Progenitor cell of endocrine pancreas (in vitro differentiated cells): Measurements from ENCODE around the gene HIKESHI. TPM values are rescaled to one million over a fixed set of nuclear protein-coding genes. Genes with fewer than 3 reads are reported as not detected.
A peak's percentile ranks its signal among the peaks of the same experiment; 100 is the strongest.

Source experiments
- DNase-seq: peaks from one replicate; pipeline ENCODE4 v3.0.0; 2021; ENCODE audit warnings: low spot score; ENCODE audit not compliant: unreplicated experiment
- H3K27ac Mint-ChIP-seq: 2 replicates; pipeline ENCODE4 v1.8.0; 2021; ENCODE audit warnings: mild to moderate bottlenecking, moderate library complexity, mixed read lengths
- H3K27me3 Mint-ChIP-seq: 2 replicates; pipeline ENCODE4 v1.8.0; 2021; ENCODE audit warnings: mixed read lengths
- H3K36me3 Mint-ChIP-seq: 2 replicates; pipeline ENCODE4 v1.8.0; 2022; ENCODE audit warnings: mixed read lengths; ENCODE audit not compliant: insufficient read depth
- H3K4me1 Mint-ChIP-seq: 2 replicates; pipeline ENCODE4 v1.8.0; 2021; ENCODE audit warnings: low read depth, mixed read lengths
- H3K4me3 Mint-ChIP-seq: 2 replicates; pipeline ENCODE4 v1.8.0; 2021; ENCODE audit warnings: low read depth, mild to moderate bottlenecking, moderate library complexity, mixed read lengths
- H3K9me3 Mint-ChIP-seq: 2 replicates; pipeline ENCODE4 v1.8.0; 2021; ENCODE audit warnings: low read depth, mixed read lengths
- CTCF ChIP-seq: fragments of 200-600 bp; sonication (generic); IDR thresholded peaks from one replicate; pipeline ENCODE4 v1.5.0; 2021; ENCODE audit warnings: antibody characterized with exemption, mild to moderate bottlenecking; ENCODE audit not compliant: unreplicated experiment
- long read RNA-seq: library from polyadenylated mRNA; unstranded; transcript quantifications from one replicate; pipeline ENCODE4 v2.0.0, GENCODE V29; 2020
- total RNA-seq: library from RNA; stranded (reverse); gene quantifications from 2 replicates; pipeline ENCODE4 v1.2.1, GENCODE V29; 2021

HIKESHI gene
- 50.8 and 53.6 TPM in 2 replicates for total RNA-seq
- long read RNA-seq, transcript HIKESHI-201 (5 exons, 1,113 nt) = major isoform, 32 of 54 reads
- long read RNA-seq, partial matches to known transcripts = 3 of 54 reads
- long read RNA-seq, other reads (novel, unspliced or antisense) = 12 of 54 reads

GRCh38 chr11:86302092-86302793, at the start of gene HIKESHI:
TSS of gene HIKESHI (plus strand) at chr11:86302240. CDS start at chr11:86302449, 209 bp downstream.
- no peaks in the 10 kb centered on the region for H3K27me3 Mint-ChIP-seq
- peak; percentile 76 for DNase-seq
- TF ChIP-seq CTCF = no peak
- H3K9me3 Mint-ChIP-seq = no peaks in the 10 kb centered on the region
- H3K36me3 Mint-ChIP-seq = peaks cover 9% of the 10 kb centered on the region
- peak within 1 kb of the TSS; percentile 100 for H3K4me3 Mint-ChIP-seq
- H3K4me1 Mint-ChIP-seq = peaks cover 17% of the 10 kb centered on the region
- peak within 1 kb of the TSS; percentile 99 for H3K27ac Mint-ChIP-seq

DNA sequence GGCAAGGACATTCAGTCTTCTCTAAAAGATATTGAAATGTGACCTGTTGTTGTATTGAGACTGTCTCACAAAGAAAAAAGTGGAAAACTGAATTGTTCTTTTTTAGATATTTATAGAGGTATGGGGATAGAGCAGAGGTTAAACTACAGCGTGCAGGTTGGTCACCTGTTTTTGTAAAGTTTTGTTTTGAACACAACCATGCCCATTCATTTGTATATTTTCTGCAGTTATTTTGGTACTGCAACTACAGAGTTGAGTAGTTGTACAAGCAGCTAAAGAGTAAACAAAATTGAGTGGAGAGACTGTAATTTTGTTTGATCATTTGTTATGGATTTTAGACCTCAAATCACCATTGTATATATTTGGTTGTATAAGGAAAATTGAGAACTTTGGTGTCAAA, 46.1 kb upstream of the HIKESHI start:
- no peak for DNase-seq
- no peak for TF ChIP-seq CTCF
- Mint-ChIP-seq H3K27me3 (no peaks in the 10 kb centered on the region), H3K9me3 (no peaks in the 10 kb centered on the region), H3K36me3 (peaks cover 11% of the 10 kb centered on the region), H3K4me3 (no peak overlapping the region), H3K4me1 (no peaks in the 10 kb centered on the region), H3K27ac (no peak overlapping the region)

GRCh38 chr11:86256608-86257007, 45.4 kb upstream of the HIKESHI start:
- H3K9me3 Mint-ChIP-seq = no peaks in the 10 kb centered on the region
- no peak for DNase-seq
- no peak overlapping the region for H3K4me3 Mint-ChIP-seq
- H3K27ac Mint-ChIP-seq = no peak overlapping the region
- no peaks in the 10 kb centered on the region for H3K27me3 Mint-ChIP-seq
- peaks cover 11% of the 10 kb centered on the region for H3K36me3 Mint-ChIP-seq
- no peaks in the 10 kb centered on the region for H3K4me1 Mint-ChIP-seq
- no peak for TF ChIP-seq CTCF

DNA sequence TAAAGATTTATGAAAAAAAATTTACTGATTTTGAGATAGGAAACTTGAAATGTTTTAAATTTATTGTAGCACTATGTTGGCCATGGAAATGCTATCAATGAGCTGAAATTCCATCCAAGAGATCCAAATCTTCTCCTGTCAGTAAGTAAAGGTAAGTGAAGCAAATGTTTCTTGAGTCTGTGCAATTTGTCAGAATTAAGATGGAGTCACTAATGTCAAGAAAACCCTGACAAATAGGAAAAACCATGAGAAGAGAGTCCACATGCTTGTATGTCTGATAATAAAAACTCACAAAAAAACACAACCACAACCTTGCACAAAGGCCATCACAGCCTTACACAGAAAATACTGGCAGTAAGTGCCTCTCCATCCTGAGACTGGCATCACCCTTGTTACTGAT, 44.6 kb upstream of the HIKESHI start:
- Mint-ChIP-seq H3K27ac (no peak overlapping the region), H3K9me3 (no peaks in the 10 kb centered on the region), H3K36me3 (peaks cover 11% of the 10 kb centered on the region), H3K27me3 (no peaks in the 10 kb centered on the region), H3K4me3 (no peak overlapping the region), H3K4me1 (no peaks in the 10 kb centered on the region)
- no peak for DNase-seq
- TF ChIP-seq CTCF = no peak

DNA sequence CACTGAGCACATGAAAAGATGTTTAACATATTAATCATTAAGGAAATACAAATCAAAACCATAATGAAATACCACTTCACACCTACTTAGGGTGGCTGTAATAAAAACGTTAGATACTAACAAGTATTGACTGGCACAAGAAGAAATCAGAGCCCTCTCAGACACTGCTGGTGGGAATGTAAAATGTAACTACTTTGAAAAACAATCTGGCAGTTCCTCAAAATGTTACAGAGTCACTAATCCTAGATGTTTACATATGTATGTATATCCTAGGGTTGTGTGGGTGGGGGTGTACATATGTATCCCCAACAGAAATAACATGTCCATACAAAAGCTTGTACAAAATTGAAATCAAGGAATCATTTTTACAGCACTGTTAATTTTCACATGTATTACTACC, 42.3 kb upstream of the HIKESHI start:
- peaks cover 15% of the 10 kb centered on the region for H3K36me3 Mint-ChIP-seq
- no peaks in the 10 kb centered on the region for H3K9me3 Mint-ChIP-seq
- no peak for DNase-seq
- H3K27me3 Mint-ChIP-seq = no peaks in the 10 kb centered on the region
- H3K27ac Mint-ChIP-seq = no peak overlapping the region
- no peak for TF ChIP-seq CTCF
- H3K4me1 Mint-ChIP-seq = no peaks in the 10 kb centered on the region
- H3K4me3 Mint-ChIP-seq = no peak overlapping the region
